H1 (cell line): ENCODE data around the gene ADK. TPM values are rescaled to one million over a fixed set of nuclear protein-coding genes. Genes with fewer than 3 reads are reported as not detected.

ENCODE experiments used
- CTCF ChIA-PET: fragments of 300-600 bp; sonication (Branson Sonifier 250); formaldehyde crosslinking; loops from one replicate; lab custom pipeline; 2021; ENCODE audit not compliant: partially characterized antibody; lab: Charles Lee
- POLR2A ChIA-PET: fragments of 300-600 bp; sonication (Branson Sonifier 250); formaldehyde crosslinking; loops from one replicate; lab custom pipeline; 2021; ENCODE audit warnings: inconsistent platforms; ENCODE audit not compliant: partially characterized antibody; lab: Charles Lee
- DNase-seq, 2 experiments: peaks; one replicate each; pipeline versions ENCODE4 v3.0.0 to v3.0.0-alpha.2; 2010 to 2022; ENCODE audit warnings: low spot score in 2 of 2, low read depth in 1 of 2, mixed read lengths in 1 of 2
- FAIRE-seq: peaks from 2 replicates; lab custom pipeline; 2011; peaks lifted over from hg19 to GRCh38; lab: Jason Lieb, UNC
- H2AFZ ChIP-seq: 2 replicates; pipeline ENCODE4 v1.8.1; 2012; ENCODE audit warnings: low read length, inconsistent platforms
- H2AK5ac ChIP-seq: 2 replicates; pipeline ENCODE4 v1.6.1; 2013; ENCODE audit warnings: low read depth, low read length
- H2BK120ac ChIP-seq: replicated peaks from 2 replicates; pipeline ENCODE3; 2013; ENCODE audit warnings: low read depth, low read length, inconsistent platforms
- H2BK12ac ChIP-seq: 2 replicates; pipeline ENCODE4 v1.6.1; 2013; ENCODE audit warnings: low read depth, low read length
- H2BK15ac ChIP-seq: 2 replicates; pipeline ENCODE4 v1.6.1; 2013; ENCODE audit warnings: low read length
- H2BK20ac ChIP-seq: 2 replicates; pipeline ENCODE4 v1.6.1; 2013; ENCODE audit warnings: low read length
- H2BK5ac ChIP-seq: 2 replicates; pipeline ENCODE4 v1.6.1; 2013; ENCODE audit warnings: low read depth, low read length
- H3K14ac ChIP-seq: 2 replicates; pipeline ENCODE4 v1.6.1; 2013; ENCODE audit warnings: inconsistent platforms; ENCODE audit not compliant: insufficient read length
- H3K18ac ChIP-seq: 2 replicates; pipeline ENCODE4 v1.6.1; 2013; ENCODE audit warnings: low read length; ENCODE audit errors: extremely low read depth
- H3K23ac ChIP-seq: 2 replicates; pipeline ENCODE4 v1.6.1; 2013; ENCODE audit warnings: inconsistent platforms; ENCODE audit not compliant: insufficient read length
- H3K23me2 ChIP-seq: 2 replicates; pipeline ENCODE4 v1.6.1; 2013; ENCODE audit warnings: low read depth, low read length
- H3K27ac ChIP-seq: 2 replicates; pipeline ENCODE4 v1.6.1; 2011; ENCODE audit warnings: low read depth, low read length, inconsistent platforms
- H3K27me3 ChIP-seq, 4 experiments: replicated peaks in 1 of 4; 1 replicate in 1 of 4; 2 replicates in 3 of 4; pipeline versions ENCODE4 v1.6.1 to v1.8.1; 2011 to 2013; ENCODE audit warnings: low read length in 3 of 4, mild to moderate bottlenecking in 3 of 4, inconsistent platforms in 2 of 4, mixed read lengths in 2 of 4, moderate library complexity in 1 of 4; ENCODE audit not compliant: control insufficient read depth in 3 of 4, insufficient read depth in 3 of 4; ENCODE audit errors: extremely low read depth in 1 of 4
- H3K36me3 ChIP-seq, 4 experiments: 2 replicates each; pipeline versions ENCODE4 v1.6.1 to v1.8.1; 2011 to 2013; ENCODE audit warnings: mild to moderate bottlenecking in 4 of 4, low read length in 3 of 4, moderate library complexity in 2 of 4, control low read depth in 1 of 4, inconsistent platforms in 1 of 4; ENCODE audit not compliant: insufficient read depth in 4 of 4, control insufficient read depth in 2 of 4
- H3K4ac ChIP-seq: replicated peaks from 2 replicates; pipeline ENCODE3; 2013; ENCODE audit warnings: low read length, low read depth, mixed read lengths, inconsistent platforms; ENCODE audit not compliant: insufficient read length
- H3K4me1 ChIP-seq, 4 experiments: replicated peaks in 1 of 4; 1 replicate in 1 of 4; 2 replicates in 3 of 4; pipeline versions ENCODE4 v1.6.1 to v1.8.1; 2011 to 2013; ENCODE audit warnings: low read length in 3 of 4, inconsistent platforms in 2 of 4, mixed read lengths in 1 of 4; ENCODE audit not compliant: insufficient read depth in 4 of 4, control insufficient read depth in 3 of 4
- H3K4me2 ChIP-seq, 2 experiments: 2 replicates each; pipeline versions ENCODE4 v1.6.1 to v1.8.1; 2011 to 2013; ENCODE audit warnings: low read depth in 2 of 2, low read length in 2 of 2, control low read depth in 1 of 2, inconsistent platforms in 1 of 2, mild to moderate bottlenecking in 1 of 2; ENCODE audit not compliant: insufficient read depth in 1 of 2
- H3K4me3 ChIP-seq, 4 experiments: fragments of 200-600, 300-600 bp in 1 of 4; sonication (generic), shearing (Covaris generic), sonication (Bioruptor Twin) in 1 of 4; 2 replicates each; pipeline versions ENCODE4 v1.5.1 to v1.8.1; 2011 to 2016; ENCODE audit warnings: low read length in 4 of 4, low read depth in 3 of 4, control low read depth in 2 of 4, inconsistent platforms in 2 of 4, mild to moderate bottlenecking in 2 of 4, mixed read lengths in 1 of 4, moderate library complexity in 1 of 4; ENCODE audit not compliant: insufficient read depth in 2 of 4; ENCODE audit errors: extremely low read depth in 1 of 4
- H3K56ac ChIP-seq: replicated peaks from 2 replicates; pipeline ENCODE3; 2013; ENCODE audit warnings: low read depth, mild to moderate bottlenecking, mixed read lengths, low read length, inconsistent platforms; ENCODE audit not compliant: insufficient read length
- H3K79me1 ChIP-seq: 2 replicates; pipeline ENCODE4 v1.6.1; 2013; ENCODE audit warnings: low read depth, low read length, control low read depth
- H3K79me2 ChIP-seq, 2 experiments: 2 replicates each; pipeline versions ENCODE4 v1.6.1 to v1.8.1; 2012 to 2013; ENCODE audit warnings: low read length in 2 of 2, mild to moderate bottlenecking in 2 of 2, inconsistent platforms in 1 of 2; ENCODE audit not compliant: insufficient read depth in 2 of 2, control insufficient read depth in 1 of 2
- H3K9ac ChIP-seq, 4 experiments: replicated peaks in 1 of 4; 1 replicate in 1 of 4; 2 replicates in 3 of 4; pipeline versions ENCODE4 v1.6.1 to v1.8.1; 2011 to 2013; ENCODE audit warnings: low read depth in 3 of 4, low read length in 3 of 4, control low read depth in 2 of 4, mild to moderate bottlenecking in 2 of 4, moderate library complexity in 2 of 4, inconsistent platforms in 1 of 4; ENCODE audit errors: extremely low read depth in 1 of 4
- H3K9me3 ChIP-seq, 2 experiments: 2 replicates each; pipeline versions ENCODE4 v1.6.1 to v1.8.1; 2012 to 2013; ENCODE audit warnings: mild to moderate bottlenecking in 2 of 2, moderate library complexity in 2 of 2, control low read depth in 1 of 2, inconsistent platforms in 1 of 2, low read depth in 1 of 2, low read length in 1 of 2, mixed read lengths in 1 of 2; ENCODE audit not compliant: insufficient read depth in 2 of 2
- H4K20me1 ChIP-seq, 2 experiments: replicated peaks in 1 of 2; 2 replicates each; pipeline versions ENCODE3 to v1.8.1; 2011 to 2013; ENCODE audit warnings: inconsistent platforms in 2 of 2, low read length in 2 of 2, mild to moderate bottlenecking in 1 of 2; ENCODE audit not compliant: insufficient read depth in 2 of 2, control insufficient read depth in 1 of 2
- H4K5ac ChIP-seq: 2 replicates; pipeline ENCODE4 v1.6.1; 2013; ENCODE audit warnings: low read length, low read depth, mixed read lengths, inconsistent platforms; ENCODE audit not compliant: insufficient read length
- H4K8ac ChIP-seq: 2 replicates; pipeline ENCODE4 v1.8.0; 2013; ENCODE audit warnings: mild to moderate bottlenecking, moderate library complexity, low read length, inconsistent platforms; ENCODE audit not compliant: insufficient read depth; ENCODE audit errors: extremely low read depth
- H4K91ac ChIP-seq: replicated peaks from 2 replicates; pipeline ENCODE3; 2013; ENCODE audit warnings: low read length, mixed read lengths, inconsistent platforms; ENCODE audit not compliant: insufficient read length
- CTBP2 ChIP-seq: IDR thresholded peaks from 2 replicates; pipeline ENCODE4 v1.7.0; 2011; ENCODE audit warnings: borderline replicate concordance, mild to moderate bottlenecking, moderate library complexity, mixed read lengths, low read length; ENCODE audit not compliant: insufficient read depth, insufficient read length
- HDAC2 ChIP-seq, 2 experiments: fragments of 300-600 bp in 1 of 2; sonication (generic) in 1 of 2; IDR thresholded peaks; 2 replicates each; pipeline ENCODE4 v1.6.1; 2011 to 2012; ENCODE audit warnings: low read depth in 2 of 2, low read length in 2 of 2, mild to moderate bottlenecking in 2 of 2, moderate library complexity in 2 of 2, borderline replicate concordance in 1 of 2, inconsistent platforms in 1 of 2
- PHF8 ChIP-seq: fragments of 200-600 bp; sonication (generic); conservative IDR thresholded peaks from 2 replicates; pipeline ENCODE4 v1.7.1; 2012; ENCODE audit warnings: low read depth, mild to moderate bottlenecking, inconsistent platforms, low read length, moderate library complexity
- RXRA ChIP-seq: IDR thresholded peaks from 2 replicates; pipeline ENCODE4 v1.6.1; 2011; ENCODE audit warnings: low read depth, mild to moderate bottlenecking, low read length, moderate library complexity; ENCODE audit not compliant: insufficient read depth
- SRF ChIP-seq: IDR thresholded peaks from 2 replicates; pipeline ENCODE4 v1.6.1; 2011; ENCODE audit warnings: mild to moderate bottlenecking, low read depth, low read length, moderate library complexity
- WGBS, 2 experiments: shearing (Covaris generic) in 1 of 2; methylation state at CpG; one replicate each; pipeline versions ENCODE4 v1.1.6 to v1.1.7; 2013 to 2015; ENCODE audit warnings: low lambda C conversion rate in 2 of 2, mixed read lengths in 2 of 2, inconsistent platforms in 1 of 2, low coverage in 1 of 2, missing lambda C conversion rate in 1 of 2; ENCODE audit not compliant: insufficient replicate concordance in 2 of 2, insufficient coverage in 1 of 2, insufficient read length in 1 of 2; ENCODE audit errors: extremely low coverage in 1 of 2, missing lambda C conversion rate in 1 of 2; 5-methylcytosine and 5-hydroxymethylcytosine counted together
- polyA plus RNA-seq, 7 experiments: library from polyadenylated mRNA; depleted of rRNA in 3 of 7; stranded (reverse) in 5 of 7; unstranded in 2 of 7; fragments of >200 nt in 5 of 7; fragments of 200-250 nt in 2 of 7; gene quantifications; 1 replicate in 5 of 7; 2 replicates in 1 of 7; 4 replicates in 1 of 7; pipeline versions ENCODE4 v1.2.1 to v1.2.3, GENCODE V29; 2011 to 2013; ENCODE audit warnings: missing spikeins in 2 of 7, mixed read lengths in 2 of 7
- total RNA-seq: library from RNA; stranded (reverse); fragmentation: NEBNext Ultra II Directional; extraction: Animal tissue kit (Norgen Biotek cat#: 25700); gene quantifications from 2 replicates; pipeline ENCODE4 v1.2.1, GENCODE V29; 2021
- TF ChIP-seq, protein P1 (sequence below), 3 experiments: IDR thresholded peaks; 1 replicate in 2 of 3; 2 replicates in 1 of 3; pipeline versions ENCODE4 v1.5.1 to v1.6.1; 2011; ENCODE audit warnings: low read length in 3 of 3, mild to moderate bottlenecking in 3 of 3, inconsistent platforms in 2 of 3, low read depth in 1 of 3, moderate library complexity in 1 of 3; ENCODE audit not compliant: insufficient read depth in 1 of 3; ENCODE audit errors: control extremely low read depth in 1 of 3

ADK gene
- total and polyA plus RNA-seq, 2 of the 8 experiments (the other 6 are each of a cell fraction or from before 2014, with no cell fraction given) = 12.3 to 42.4 TPM

DNA sequence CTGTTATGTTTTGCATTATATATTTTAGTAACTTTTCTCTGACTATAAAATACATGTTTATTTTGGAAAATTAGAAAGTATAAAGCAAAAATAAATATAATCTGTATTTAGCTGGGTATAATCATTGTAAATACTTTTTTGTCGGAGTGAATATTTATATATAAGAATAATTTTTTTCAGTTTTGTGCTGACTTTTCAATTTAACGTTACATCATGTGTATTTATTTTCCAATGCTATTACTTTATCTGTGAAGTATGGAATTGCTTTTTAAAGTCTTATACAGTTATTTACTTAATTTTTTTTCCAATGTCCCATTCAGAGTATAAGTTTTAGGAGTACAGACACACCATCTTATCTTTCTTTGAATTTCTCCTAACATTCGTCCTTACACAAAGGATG is 15.6 kb upstream of the ADK start:
- Histone ChIP-seq H2AK5ac (no peak overlapping the region), H2BK15ac (no peak overlapping the region), H2BK5ac (no peak overlapping the region), H3K4ac (no peak overlapping the region), H3K27ac (no peak overlapping the region), H3K14ac (no peak overlapping the region), H3K23ac (no peak overlapping the region), H2AFZ (no peak overlapping the region), H3K79me2 (no peaks in the 10 kb centered on the region), H4K20me1 (peaks cover under 1 to 2% of the 10 kb centered on the region in 2 experiments), H4K91ac (no peak overlapping the region), H3K27me3 (no peaks in the 10 kb centered on the region), H2BK20ac (no peak overlapping the region), H2BK12ac (no peak overlapping the region), H4K5ac (no peak overlapping the region), H3K4me1 (no peaks in the 10 kb centered on the region), H3K36me3 (peaks cover 0 to 41% (median 23%) of the 10 kb centered on the region in 4 experiments; a peak in 7 of 8 replicates), H4K8ac (no peak overlapping the region), H3K9me3 (no peaks in the 10 kb centered on the region)
- no peak for FAIRE-seq
- CTCF ChIA-PET = interaction anchor here (0.9 to 1.8 kb wide), 2 partner anchors 18 to 29 kb away, joined by 3 read pairs; no protein-coding TSS in a partner anchor
- no peak for TF ChIP-seq PHF8
- no peak for TF ChIP-seq HDAC2 (IDR thresholded peaks at IDR 0.05; ENCODE audit: borderline replicate concordance in 1 of 2, low read depth in 2 of 2, low read length in 2 of 2)
- no peak for TF ChIP-seq RXRA
- TF ChIP-seq SRF = no peak
- no peak for TF ChIP-seq CTBP2
- TF ChIP-seq, protein P1, sequence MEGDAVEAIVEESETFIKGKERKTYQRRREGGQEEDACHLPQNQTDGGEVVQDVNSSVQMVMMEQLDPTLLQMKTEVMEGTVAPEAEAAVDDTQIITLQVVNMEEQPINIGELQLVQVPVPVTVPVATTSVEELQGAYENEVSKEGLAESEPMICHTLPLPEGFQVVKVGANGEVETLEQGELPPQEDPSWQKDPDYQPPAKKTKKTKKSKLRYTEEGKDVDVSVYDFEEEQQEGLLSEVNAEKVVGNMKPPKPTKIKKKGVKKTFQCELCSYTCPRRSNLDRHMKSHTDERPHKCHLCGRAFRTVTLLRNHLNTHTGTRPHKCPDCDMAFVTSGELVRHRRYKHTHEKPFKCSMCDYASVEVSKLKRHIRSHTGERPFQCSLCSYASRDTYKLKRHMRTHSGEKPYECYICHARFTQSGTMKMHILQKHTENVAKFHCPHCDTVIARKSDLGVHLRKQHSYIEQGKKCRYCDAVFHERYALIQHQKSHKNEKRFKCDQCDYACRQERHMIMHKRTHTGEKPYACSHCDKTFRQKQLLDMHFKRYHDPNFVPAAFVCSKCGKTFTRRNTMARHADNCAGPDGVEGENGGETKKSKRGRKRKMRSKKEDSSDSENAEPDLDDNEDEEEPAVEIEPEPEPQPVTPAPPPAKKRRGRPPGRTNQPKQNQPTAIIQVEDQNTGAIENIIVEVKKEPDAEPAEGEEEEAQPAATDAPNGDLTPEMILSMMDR (IDR thresholded peaks at IDR 0.05; ENCODE audit: control extremely low read depth in 1 of 3, insufficient read depth in 1 of 3, low read depth in 1 of 3, low read length in 3 of 3) = no peak
- TF ChIP-seq, all 59 proteins: peak for 0
- H3K4me3 ChIP-seq = no peak overlapping the region
- POLR2A ChIA-PET = interaction anchor here (1.7 kb wide), 1 partner anchor 15 kb away, joined by 4 read pairs; no protein-coding TSS in a partner anchor
- H3K23me2 ChIP-seq = no peaks in the 10 kb centered on the region
- H3K79me1 ChIP-seq = no peaks in the 10 kb centered on the region; the same call in 1 of the 2 replicates
- 92% methylated on average over 3 of the region's 3 CpGs; no CpG with 5 or more reads in 1 of the 2 experiments for WGBS, 2 experiments
- H3K4me2 ChIP-seq = no peak overlapping the region
- no peak for DNase-seq
- no peak overlapping the region for H2BK120ac ChIP-seq
- no peak overlapping the region for H3K9ac ChIP-seq
- H3K18ac ChIP-seq = no peak overlapping the region
- H3K56ac ChIP-seq = no peak overlapping the region
